Measurements from ENCODE around the gene POU6F2. TPM values are rescaled to one million over a fixed set of nuclear protein-coding genes. Genes with fewer than 3 reads are reported as not detected.

Gene POU6F2
- total and polyA plus RNA-seq, 2 donors from 2014 or later = 0.47 TPM; not detected in 1

- Histone ChIP-seq H3K4me3 (ENCODE audit: low read length in 3 of 3) (no peak overlapping the region), H3K27me3 (ENCODE audit: control insufficient read depth, insufficient read depth, low read length) (no peaks in the 10 kb centered on the region), H3K36me3 (ENCODE audit: control insufficient read depth in 2 of 3, insufficient read depth in 3 of 3, low read length in 3 of 3) (no peaks in the 10 kb centered on the region), H3K4me1 (ENCODE audit: control insufficient read depth in 2 of 3, insufficient read depth in 2 of 3, low read depth in 1 of 3, low read length in 3 of 3) (peaks cover 0 to 3% (median 3%) of the 10 kb centered on the region in 3 donors), H3K9me3 (ENCODE audit: control insufficient read depth in 2 of 3, insufficient read depth in 1 of 3, low read length in 3 of 3) (no peaks in the 10 kb centered on the region), H3K27ac (ENCODE audit: low read depth in 2 of 2, low read length in 2 of 2) (no peak overlapping the region), H3K9ac (ENCODE audit: low read length in 3 of 3) (no peak overlapping the region)
- FAIRE-seq (no peak), DNase-seq (no peak)
- no peak for TF ChIP-seq CTCF (IDR thresholded peaks at IDR 0.05; ENCODE audit: borderline replicate concordance, extremely low read depth, insufficient read depth)
- intact Hi-C loops (cut with DNase I) = no loop called here
These were observed 379.9 kb downstream of the POU6F2 start for GRCh38 chr7:39357648-39358047.

GRCh38 chr7:39360038-39360437 lies 382.3 kb downstream of the POU6F2 start:
- FAIRE-seq = no peak
- Histone ChIP-seq H3K27me3 (ENCODE audit: control insufficient read depth, insufficient read depth, low read length) (no peaks in the 10 kb centered on the region), H3K36me3 (ENCODE audit: control insufficient read depth in 2 of 3, insufficient read depth in 3 of 3, low read length in 3 of 3) (no peaks in the 10 kb centered on the region), H3K9ac (ENCODE audit: low read length in 3 of 3) (no peak overlapping the region), H3K27ac (ENCODE audit: low read depth in 2 of 2, low read length in 2 of 2) (no peak overlapping the region), H3K9me3 (ENCODE audit: control insufficient read depth in 2 of 3, insufficient read depth in 1 of 3, low read length in 3 of 3) (no peaks in the 10 kb centered on the region), H3K4me3 (ENCODE audit: low read length in 3 of 3) (no peak overlapping the region), H3K4me1 (ENCODE audit: control insufficient read depth in 2 of 3, insufficient read depth in 2 of 3, low read depth in 1 of 3, low read length in 3 of 3) (peaks cover 0 to 3% (median 0%) of the 10 kb centered on the region in 3 donors)
- no peak for TF ChIP-seq CTCF (IDR thresholded peaks at IDR 0.05; ENCODE audit: borderline replicate concordance, extremely low read depth, insufficient read depth)
- intact Hi-C loops (cut with DNase I) = no loop called here
- DNase-seq = no peak

- Histone ChIP-seq H3K4me3 (ENCODE audit: low read length in 3 of 3) (no peak overlapping the region), H3K9me3 (ENCODE audit: control insufficient read depth in 2 of 3, insufficient read depth in 1 of 3, low read length in 3 of 3) (no peaks in the 10 kb centered on the region), H3K36me3 (ENCODE audit: control insufficient read depth in 2 of 3, insufficient read depth in 3 of 3, low read length in 3 of 3) (no peaks in the 10 kb centered on the region), H3K9ac (ENCODE audit: low read length in 3 of 3) (no peak overlapping the region), H3K4me1 (ENCODE audit: control insufficient read depth in 2 of 3, insufficient read depth in 2 of 3, low read depth in 1 of 3, low read length in 3 of 3) (peaks cover 0 to 3% (median 0%) of the 10 kb centered on the region in 3 donors), H3K27me3 (ENCODE audit: control insufficient read depth, insufficient read depth, low read length) (no peaks in the 10 kb centered on the region), H3K27ac (ENCODE audit: low read depth in 2 of 2, low read length in 2 of 2) (no peak overlapping the region)
- no peak for TF ChIP-seq CTCF (IDR thresholded peaks at IDR 0.05; ENCODE audit: borderline replicate concordance, extremely low read depth, insufficient read depth)
- no peak for FAIRE-seq
- intact Hi-C loops (cut with DNase I) = no loop called here
- DNase-seq = no peak
These were observed 383.1 kb downstream of the POU6F2 start for GRCh38 chr7:39360766-39361165.

GRCh38 chr7:39365751-39366295 lies 388.1 kb downstream of the POU6F2 start:
- Histone ChIP-seq H3K27ac (ENCODE audit: low read depth in 2 of 2, low read length in 2 of 2) (no peak overlapping the region), H3K27me3 (ENCODE audit: control insufficient read depth, insufficient read depth, low read length) (no peaks in the 10 kb centered on the region), H3K36me3 (ENCODE audit: control insufficient read depth in 2 of 3, insufficient read depth in 3 of 3, low read length in 3 of 3) (no peaks in the 10 kb centered on the region), H3K9ac (ENCODE audit: low read length in 3 of 3) (no peak overlapping the region), H3K9me3 (ENCODE audit: control insufficient read depth in 2 of 3, insufficient read depth in 1 of 3, low read length in 3 of 3) (no peaks in the 10 kb centered on the region), H3K4me1 (ENCODE audit: control insufficient read depth in 2 of 3, insufficient read depth in 2 of 3, low read depth in 1 of 3, low read length in 3 of 3) (peaks cover 0 to 3% (median 0%) of the 10 kb centered on the region in 3 donors), H3K4me3 (ENCODE audit: low read length in 3 of 3) (no peak overlapping the region)
- no peak for FAIRE-seq
- no peak for DNase-seq
- TF ChIP-seq CTCF (IDR thresholded peaks at IDR 0.05; ENCODE audit: borderline replicate concordance, extremely low read depth, insufficient read depth) = no peak
- intact Hi-C loops (cut with DNase I) = no loop called here

Measured in kidney (tissue), 14 donors.